ENCODE data around the gene DNASE1. TPM values are rescaled to one million over a fixed set of nuclear protein-coding genes. Genes with fewer than 3 reads are reported as not detected.
A peak's percentile ranks its signal among the peaks of the same experiment; 100 is the strongest.

The DNASE1 gene
- total RNA-seq, 2 donors from 2014 or later: 14.8 to 22.0 TPM

- no peaks in the 10 kb centered on the region for H3K27me3 Mint-ChIP-seq
- H3K4me3 Mint-ChIP-seq: peak overlapping the region; percentile 57
- H3K9me3 Mint-ChIP-seq: no peaks in the 10 kb centered on the region
- peak; percentile 96 for ATAC-seq (replicated peaks)
- peaks cover 12% of the 10 kb centered on the region for H3K4me1 Mint-ChIP-seq
- H3K36me3 Mint-ChIP-seq (ENCODE audit: low read depth): no peaks in the 10 kb centered on the region
- H3K27ac Mint-ChIP-seq: peak overlapping the region; percentile 87
Measured at GRCh38 chr16:3625911-3626732, 28.4 kb upstream of the DNASE1 start.

- Mint-ChIP-seq H3K9me3 (no peaks in the 10 kb centered on the region), H3K27me3 (no peaks in the 10 kb centered on the region), H3K36me3 (ENCODE audit: low read depth) (no peaks in the 10 kb centered on the region), H3K4me3 (peak overlapping the region; percentile 48), H3K27ac (peak overlapping the region; percentile 87), H3K4me1 (peaks cover 23% of the 10 kb centered on the region)
- peak; percentile 61 for ATAC-seq (replicated peaks)
Measured at GRCh38 chr16:3637371-3637923, 17.0 kb upstream of the DNASE1 start.

GRCh38 chr16:3638916-3639644, 15.4 kb upstream of the DNASE1 start:
- H3K9me3 Mint-ChIP-seq: no peaks in the 10 kb centered on the region
- H3K36me3 Mint-ChIP-seq (ENCODE audit: low read depth): no peaks in the 10 kb centered on the region
- no peak for ATAC-seq (replicated peaks)
- H3K27me3 Mint-ChIP-seq: no peaks in the 10 kb centered on the region
- no peak overlapping the region for H3K4me3 Mint-ChIP-seq
- peaks cover 23% of the 10 kb centered on the region for H3K4me1 Mint-ChIP-seq
- no peak overlapping the region for H3K27ac Mint-ChIP-seq

- Mint-ChIP-seq H3K36me3 (ENCODE audit: low read depth) (no peaks in the 10 kb centered on the region), H3K4me1 (peaks cover 23% of the 10 kb centered on the region), H3K27me3 (no peaks in the 10 kb centered on the region), H3K27ac (no peak overlapping the region), H3K9me3 (no peaks in the 10 kb centered on the region), H3K4me3 (no peak overlapping the region)
- ATAC-seq (replicated peaks): no peak
Measured at GRCh38 chr16:3640207-3640606, 14.3 kb upstream of the DNASE1 start.

- H3K36me3 Mint-ChIP-seq (ENCODE audit: low read depth): no peaks in the 10 kb centered on the region
- H3K27ac Mint-ChIP-seq: no peak overlapping the region
- H3K4me3 Mint-ChIP-seq: no peak overlapping the region
- no peaks in the 10 kb centered on the region for H3K27me3 Mint-ChIP-seq
- ATAC-seq (replicated peaks): no peak
- H3K9me3 Mint-ChIP-seq: no peaks in the 10 kb centered on the region
- H3K4me1 Mint-ChIP-seq: peaks cover 19% of the 10 kb centered on the region
Measured at GRCh38 chr16:3640632-3641501, 13.6 kb upstream of the DNASE1 start.

GRCh38 chr16:3641801-3642396, 12.6 kb upstream of the DNASE1 start:
- no peaks in the 10 kb centered on the region for H3K27me3 Mint-ChIP-seq
- no peaks in the 10 kb centered on the region for H3K36me3 Mint-ChIP-seq (ENCODE audit: low read depth)
- H3K4me3 Mint-ChIP-seq: no peak overlapping the region
- H3K27ac Mint-ChIP-seq: no peak overlapping the region
- ATAC-seq (replicated peaks): no peak
- peaks cover 16% of the 10 kb centered on the region for H3K4me1 Mint-ChIP-seq
- no peaks in the 10 kb centered on the region for H3K9me3 Mint-ChIP-seq

GRCh38 chr16:3642397-3643094, 11.9 kb upstream of the DNASE1 start:
- no peak overlapping the region for H3K27ac Mint-ChIP-seq

GRCh38 chr16:3643095-3643730, 11.3 kb upstream of the DNASE1 start:
- H3K9me3 Mint-ChIP-seq: no peaks in the 10 kb centered on the region
- H3K36me3 Mint-ChIP-seq (ENCODE audit: low read depth): no peaks in the 10 kb centered on the region
- no peak overlapping the region for H3K27ac Mint-ChIP-seq
- peaks cover 5% of the 10 kb centered on the region for H3K4me1 Mint-ChIP-seq
- H3K4me3 Mint-ChIP-seq: no peak overlapping the region
- no peaks in the 10 kb centered on the region for H3K27me3 Mint-ChIP-seq
- ATAC-seq (replicated peaks): no peak

More at GRCh38 chr16:3642397-3643094, 11.9 kb upstream of the DNASE1 start:
- Mint-ChIP-seq H3K4me3 (no peak overlapping the region), H3K9me3 (no peaks in the 10 kb centered on the region), H3K27me3 (no peaks in the 10 kb centered on the region), H3K36me3 (ENCODE audit: low read depth) (no peaks in the 10 kb centered on the region), H3K4me1 (peaks cover 9% of the 10 kb centered on the region)
- ATAC-seq (replicated peaks): no peak

GRCh38 chr16:3645108-3645503, 9.4 kb upstream of the DNASE1 start:
- Mint-ChIP-seq H3K36me3 (ENCODE audit: low read depth) (no peaks in the 10 kb centered on the region), H3K4me3 (no peak overlapping the region), H3K9me3 (no peaks in the 10 kb centered on the region), H3K4me1 (no peaks in the 10 kb centered on the region), H3K27me3 (no peaks in the 10 kb centered on the region), H3K27ac (no peak overlapping the region)
- no peak for ATAC-seq (replicated peaks)

- Mint-ChIP-seq H3K36me3 (ENCODE audit: low read depth) (no peaks in the 10 kb centered on the region), H3K4me3 (no peak overlapping the region), H3K4me1 (no peaks in the 10 kb centered on the region), H3K27me3 (no peaks in the 10 kb centered on the region), H3K9me3 (no peaks in the 10 kb centered on the region), H3K27ac (peak overlapping the region; percentile 48)
- ATAC-seq (replicated peaks): no peak
Measured at GRCh38 chr16:3645504-3646347, 8.8 kb upstream of the DNASE1 start.

- Mint-ChIP-seq H3K27ac (peak overlapping the region; percentile 48), H3K9me3 (no peaks in the 10 kb centered on the region), H3K36me3 (ENCODE audit: low read depth) (peaks cover 1% of the 10 kb centered on the region), H3K4me1 (no peaks in the 10 kb centered on the region), H3K4me3 (no peak overlapping the region), H3K27me3 (no peaks in the 10 kb centered on the region)
- no peak for ATAC-seq (replicated peaks)
Measured at GRCh38 chr16:3646348-3646920, 8.1 kb upstream of the DNASE1 start.

- no peak overlapping the region for H3K4me3 Mint-ChIP-seq
- H3K36me3 Mint-ChIP-seq (ENCODE audit: low read depth): peaks cover 18% of the 10 kb centered on the region
- H3K27me3 Mint-ChIP-seq: no peaks in the 10 kb centered on the region
- H3K4me1 Mint-ChIP-seq: no peaks in the 10 kb centered on the region
- H3K9me3 Mint-ChIP-seq: no peaks in the 10 kb centered on the region
- no peak for ATAC-seq (replicated peaks)
- H3K27ac Mint-ChIP-seq: no peak overlapping the region
Measured at GRCh38 chr16:3650631-3651265, 3.7 kb upstream of the DNASE1 start.
